Measurements from ENCODE around the gene PAK1IP1.
"Not testable (repeated sequence)": the region's sequence is repeated elsewhere in the genome, so short reads cannot be mapped to it uniquely, and the experiment has no call there.

Gene PAK1IP1

DNA sequence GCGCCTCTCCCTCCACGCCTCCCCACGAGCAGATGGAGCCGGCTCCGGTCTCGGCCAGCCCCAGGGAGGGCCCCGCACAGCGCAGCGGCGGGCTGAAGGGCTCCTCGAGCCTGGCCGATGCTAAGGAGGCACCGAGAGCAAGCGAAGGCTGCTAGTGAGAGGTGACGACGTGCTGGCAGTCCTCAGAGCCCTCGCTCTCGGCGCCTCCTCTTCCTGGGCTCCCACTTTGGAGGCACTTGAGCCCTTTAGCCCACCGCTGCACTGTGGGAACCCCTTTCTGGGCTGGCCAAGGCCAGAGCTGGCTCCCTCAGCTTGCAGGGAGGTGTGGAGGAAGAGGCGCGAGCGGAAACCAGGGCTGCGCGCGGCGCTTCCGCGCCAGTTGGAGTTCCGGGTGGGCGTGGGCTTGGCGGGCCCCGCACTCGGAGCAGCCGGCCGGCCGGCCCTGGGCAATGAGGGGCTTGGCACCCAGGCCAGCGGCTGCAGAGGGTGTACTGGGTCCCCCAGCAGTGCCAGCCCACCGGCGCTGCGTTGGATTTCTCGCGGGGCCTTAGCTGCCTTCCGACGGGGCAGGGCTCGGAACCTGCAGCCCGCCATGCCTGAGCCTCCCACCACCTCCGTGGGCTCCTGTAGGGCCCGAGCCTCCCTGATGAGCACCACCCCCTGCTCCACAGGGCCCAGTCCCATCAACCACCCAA lies 25.6 kb downstream of the PAK1IP1 start:
- H3K27ac Mint-ChIP-seq, result peak overlapping the region; percentile 91
- H3K4me1 Mint-ChIP-seq (ENCODE audit: low read depth), result peaks cover 40% of the 10 kb centered on the region
- peak overlapping the region; percentile 97 for H3K4me3 Mint-ChIP-seq
- peaks cover 15% of the 10 kb centered on the region for H3K36me3 Mint-ChIP-seq (ENCODE audit: low read depth)
- H3K27me3 Mint-ChIP-seq (ENCODE audit: low read depth), result no peaks in the 10 kb centered on the region
- H3K9me3 Mint-ChIP-seq, result peaks cover 24% of the 10 kb centered on the region
- DNase-seq (ENCODE audit: low spot score), result peak; percentile 62

DNA sequence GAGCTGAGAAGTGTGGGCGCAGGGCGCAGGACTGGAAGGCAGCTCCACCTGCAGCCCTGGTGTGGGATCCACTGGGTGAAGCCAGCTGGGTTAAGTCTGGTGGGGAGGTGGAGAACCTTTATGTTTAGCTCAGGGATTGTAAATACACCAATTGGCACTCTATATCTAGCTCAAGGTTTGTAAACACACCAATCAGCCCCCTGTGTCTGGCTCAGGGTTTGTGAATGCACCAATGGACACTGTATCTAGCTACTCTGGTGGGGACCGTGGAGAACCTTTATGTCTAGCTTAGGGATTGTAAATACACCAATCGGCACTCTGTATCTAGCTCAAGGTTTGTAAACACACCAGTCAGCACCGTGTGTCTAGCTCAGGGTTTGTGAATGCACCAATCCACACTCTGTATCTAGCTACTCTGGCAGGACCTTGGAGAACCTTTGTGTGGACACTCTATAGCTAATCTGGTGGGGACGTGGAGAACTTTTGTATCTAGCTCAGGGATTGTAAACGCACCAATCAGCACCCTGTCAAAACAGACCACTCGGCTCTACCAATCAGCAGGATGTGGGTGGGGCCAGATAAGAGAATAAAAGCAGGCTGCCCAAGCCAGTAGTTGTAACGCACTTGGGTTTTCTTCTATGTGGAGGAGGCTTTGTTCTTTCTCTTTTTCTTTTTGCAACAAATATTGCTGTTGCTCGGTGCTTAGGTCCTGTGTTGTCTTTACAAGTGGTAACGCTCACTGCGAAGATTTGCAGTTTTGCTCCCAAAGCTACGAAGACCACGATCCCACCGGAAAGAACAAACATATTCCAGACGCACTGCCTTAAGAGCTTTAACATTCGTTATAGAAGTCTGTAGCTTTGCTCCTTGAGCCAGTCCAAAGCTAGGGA lies 26.4 kb downstream of the PAK1IP1 start:
- Mint-ChIP-seq H3K27ac (peak overlapping the region; percentile 91), H3K9me3 (peaks cover 24% of the 10 kb centered on the region), H3K36me3 (ENCODE audit: low read depth) (peaks cover 21% of the 10 kb centered on the region), H3K4me1 (ENCODE audit: low read depth) (peaks cover 41% of the 10 kb centered on the region), H3K4me3 (peak overlapping the region; percentile 97)
- peak; percentile 23 for DNase-seq (ENCODE audit: low spot score)
- not testable (repeated sequence) for H3K27me3 Mint-ChIP-seq (ENCODE audit: low read depth)

DNA sequence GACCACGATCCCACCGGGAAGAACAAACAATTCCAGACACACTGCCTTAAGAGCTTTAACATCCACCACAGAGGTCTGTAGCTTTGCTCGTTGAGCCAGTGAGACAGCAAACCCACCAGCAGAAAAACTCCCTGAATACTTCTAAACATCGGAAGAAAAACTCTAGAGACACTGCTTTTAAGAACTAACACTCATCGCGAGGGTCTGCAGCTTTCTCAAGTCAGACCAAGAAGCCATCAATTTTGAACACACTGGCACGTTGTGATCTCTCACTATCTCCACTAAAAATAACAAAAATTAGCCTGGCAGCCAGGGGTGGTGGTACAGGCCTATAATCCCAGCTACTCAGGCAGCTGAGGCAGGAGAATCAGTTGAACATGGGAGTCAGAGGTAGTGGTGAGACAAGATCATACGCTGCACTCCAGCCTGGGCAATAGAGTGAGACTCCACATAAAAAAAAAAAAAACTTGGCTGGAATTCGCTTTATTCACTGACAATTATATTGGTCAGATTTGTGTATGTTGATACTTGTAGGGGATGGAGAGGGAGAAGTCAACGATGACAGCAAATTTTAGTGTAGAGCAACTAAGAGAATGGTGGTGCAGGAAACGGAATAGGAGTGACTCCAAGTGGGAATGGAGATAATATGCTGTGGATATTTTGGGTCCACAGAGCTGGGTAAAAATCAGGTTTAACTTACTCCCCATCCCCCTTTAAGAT lies 27.2 kb downstream of the PAK1IP1 start:
- Mint-ChIP-seq H3K36me3 (ENCODE audit: low read depth) (peaks cover 22% of the 10 kb centered on the region), H3K9me3 (peaks cover 21% of the 10 kb centered on the region), H3K27ac (peak overlapping the region; percentile 91), H3K4me1 (ENCODE audit: low read depth) (peaks cover 42% of the 10 kb centered on the region), H3K4me3 (peak overlapping the region; percentile 97), H3K27me3 (ENCODE audit: low read depth) (no peaks in the 10 kb centered on the region)
- DNase-seq (ENCODE audit: low spot score), result no peak

DNA sequence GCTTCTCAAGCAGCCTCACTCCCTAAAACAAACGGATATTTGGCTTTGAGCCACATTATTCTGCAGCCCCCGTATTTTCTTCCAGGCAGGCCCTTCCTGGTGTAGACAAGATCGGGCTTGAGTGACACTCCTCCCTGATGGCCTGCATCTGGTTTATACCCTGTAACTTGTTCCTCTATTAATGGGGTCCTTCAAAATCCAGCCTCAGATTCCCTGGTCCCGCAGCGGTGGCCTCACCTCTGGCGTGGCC lies 27.7 kb downstream of the PAK1IP1 start:
- Mint-ChIP-seq H3K27me3 (ENCODE audit: low read depth) (no peaks in the 10 kb centered on the region), H3K4me3 (peak overlapping the region; percentile 97), H3K27ac (peak overlapping the region; percentile 91), H3K4me1 (ENCODE audit: low read depth) (peaks cover 44% of the 10 kb centered on the region), H3K9me3 (peaks cover 16% of the 10 kb centered on the region), H3K36me3 (ENCODE audit: low read depth) (peaks cover 22% of the 10 kb centered on the region)
- DNase-seq (ENCODE audit: low spot score), result no peak

DNA sequence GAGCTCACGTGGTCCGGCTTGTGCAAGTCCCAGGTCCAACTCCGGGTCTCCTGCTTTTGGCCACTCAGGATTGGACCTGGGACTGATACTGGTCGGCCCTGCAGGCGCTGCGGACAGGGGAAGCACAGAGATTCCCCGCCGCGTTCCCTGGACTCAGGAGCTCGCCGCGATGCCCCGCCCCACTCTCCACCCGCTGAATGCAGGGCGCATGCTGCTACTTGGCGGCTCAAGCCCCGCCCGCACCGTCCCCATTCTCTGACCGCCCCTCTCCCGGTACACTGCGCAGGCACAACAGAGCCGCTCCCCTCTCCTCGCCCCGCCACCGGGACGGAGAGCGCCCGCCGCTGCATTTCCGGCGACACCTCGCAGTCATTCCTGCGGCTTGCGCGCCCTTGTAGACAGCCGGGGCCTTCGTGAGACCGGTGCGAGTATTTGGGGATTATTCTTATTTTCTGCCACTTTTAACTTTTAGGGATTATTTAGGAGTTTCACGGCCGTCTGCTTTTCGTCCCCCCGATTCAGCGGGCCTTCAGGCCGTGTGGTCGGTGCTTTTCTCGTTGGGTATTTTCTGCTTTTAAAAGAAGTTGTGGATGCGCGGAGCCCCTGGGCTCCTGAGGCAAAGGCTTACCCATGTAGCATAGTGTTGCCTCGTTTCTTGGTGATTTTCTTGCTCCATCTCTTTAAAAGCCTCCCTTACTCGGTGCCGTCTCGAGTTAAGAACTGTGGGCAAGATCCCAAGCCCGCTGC lies 28.2 kb downstream of the PAK1IP1 start, which contains the start of gene TMEM14C:
Gene TMEM14C (plus strand): TSS at position 251 of the 747 bp plus-strand sequence. CDS start 1,544 bp downstream, outside the sequence.
- peak within 1 kb of the TSS; percentile 91 for H3K27ac Mint-ChIP-seq
- H3K27me3 Mint-ChIP-seq (ENCODE audit: low read depth), result no peaks in the 10 kb centered on the region
- peaks cover 44% of the 10 kb centered on the region for H3K4me1 Mint-ChIP-seq (ENCODE audit: low read depth)
- H3K36me3 Mint-ChIP-seq (ENCODE audit: low read depth), result peaks cover 24% of the 10 kb centered on the region
- peak within 1 kb of the TSS; percentile 97 for H3K4me3 Mint-ChIP-seq
- DNase-seq (ENCODE audit: low spot score), result peak; percentile 95
- peaks cover 13% of the 10 kb centered on the region for H3K9me3 Mint-ChIP-seq

DNA sequence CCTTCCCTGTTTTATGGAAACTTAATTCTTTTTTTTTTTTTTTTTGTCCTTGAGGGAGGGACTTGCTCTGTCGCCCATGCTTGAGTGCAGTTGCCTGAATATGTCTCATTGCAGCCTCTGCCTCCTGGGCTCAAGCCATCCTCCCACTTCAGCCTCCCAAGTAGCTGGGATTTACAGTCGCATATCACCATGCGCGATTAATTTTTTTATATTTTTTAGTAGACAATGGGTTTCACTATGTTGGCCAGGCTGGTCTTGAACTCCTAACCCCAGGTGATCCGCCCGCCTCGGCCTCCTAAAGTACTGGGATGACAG lies 28.8 kb downstream of the PAK1IP1 start:
- Mint-ChIP-seq H3K4me1 (ENCODE audit: low read depth) (peaks cover 44% of the 10 kb centered on the region), H3K4me3 (peak overlapping the region; percentile 97), H3K36me3 (ENCODE audit: low read depth) (peaks cover 24% of the 10 kb centered on the region), H3K9me3 (peaks cover 10% of the 10 kb centered on the region), H3K27me3 (ENCODE audit: low read depth) (no peaks in the 10 kb centered on the region), H3K27ac (peak overlapping the region; percentile 91)
- no peak for DNase-seq (ENCODE audit: low spot score)

DNA sequence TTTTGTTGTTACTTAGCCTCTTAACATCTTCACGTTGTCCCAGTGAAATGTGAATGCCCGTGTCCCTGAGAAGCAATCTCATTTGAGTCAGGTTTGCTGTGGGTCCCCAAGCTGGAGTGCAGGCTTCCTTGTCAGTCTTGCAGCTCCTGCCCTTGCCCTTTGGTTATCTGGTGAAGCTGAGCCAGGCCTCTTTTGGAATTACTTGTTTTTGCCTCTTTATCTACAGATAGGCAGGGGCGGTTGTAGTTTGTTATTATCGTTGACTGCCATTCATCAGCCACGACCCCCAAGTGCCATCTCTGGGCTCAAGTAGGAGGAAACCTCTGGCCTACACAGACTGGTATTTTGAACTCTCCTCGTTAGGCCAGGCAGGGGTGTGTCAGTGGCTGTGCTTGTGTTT lies 30.3 kb downstream of the PAK1IP1 start:
- H3K4me3 Mint-ChIP-seq, result peak overlapping the region; percentile 31

DNA sequence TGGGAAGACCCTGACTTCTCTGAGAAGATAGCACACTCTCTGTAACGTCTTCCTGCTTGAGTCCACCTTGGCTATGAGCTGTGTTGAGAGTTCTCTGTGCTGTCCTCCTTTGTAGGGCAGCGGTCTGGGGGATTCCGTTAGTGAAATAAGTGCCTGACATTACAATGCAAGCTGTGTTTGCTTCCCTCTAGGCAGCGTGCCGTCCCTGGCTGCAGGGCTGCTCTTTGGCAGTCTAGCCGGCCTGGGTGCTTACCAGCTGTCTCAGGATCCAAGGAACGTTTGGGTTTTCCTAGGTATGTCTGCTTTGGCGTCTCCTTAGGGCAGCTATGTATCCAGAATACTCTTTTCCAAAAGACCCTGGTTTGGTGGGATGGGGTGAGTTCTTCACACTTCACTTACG lies 30.9 kb downstream of the PAK1IP1 start:
- no peaks in the 10 kb centered on the region for H3K27me3 Mint-ChIP-seq (ENCODE audit: low read depth)
- peaks cover 24% of the 10 kb centered on the region for H3K36me3 Mint-ChIP-seq (ENCODE audit: low read depth)
- H3K4me1 Mint-ChIP-seq (ENCODE audit: low read depth), result peaks cover 36% of the 10 kb centered on the region
- H3K27ac Mint-ChIP-seq, result no peak overlapping the region
- H3K9me3 Mint-ChIP-seq, result no peaks in the 10 kb centered on the region
- no peak for DNase-seq (ENCODE audit: low spot score)
- H3K4me3 Mint-ChIP-seq, result no peak overlapping the region

More for the DNA sequence above, 30.3 kb downstream of the PAK1IP1 start:
- Mint-ChIP-seq H3K9me3 (no peaks in the 10 kb centered on the region), H3K4me1 (ENCODE audit: low read depth) (peaks cover 36% of the 10 kb centered on the region), H3K27ac (peak overlapping the region; percentile 46), H3K36me3 (ENCODE audit: low read depth) (peaks cover 19% of the 10 kb centered on the region), H3K27me3 (ENCODE audit: low read depth) (no peaks in the 10 kb centered on the region)
- no peak for DNase-seq (ENCODE audit: low spot score)

DNA sequence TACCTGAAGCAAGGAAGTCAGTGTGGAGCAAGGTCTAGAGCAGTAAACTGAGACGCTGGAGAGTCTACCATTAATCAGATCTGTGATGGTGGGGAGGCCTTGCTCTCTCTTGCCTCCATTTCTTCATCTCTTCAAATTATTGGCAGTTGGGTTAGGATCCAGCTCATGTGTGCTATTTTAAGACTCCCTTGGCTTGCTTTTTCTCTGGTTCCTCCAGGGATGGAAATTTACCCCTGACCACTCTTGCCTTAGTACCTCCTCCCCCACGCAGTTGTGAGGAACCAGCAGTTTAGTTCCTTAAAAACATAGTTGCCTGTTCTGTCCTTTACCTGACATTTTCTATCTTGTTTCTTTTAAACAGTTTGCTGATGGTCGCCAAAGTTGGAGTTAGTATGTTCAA lies 35.5 kb downstream of the PAK1IP1 start:
- H3K9me3 Mint-ChIP-seq, result no peaks in the 10 kb centered on the region
- peaks cover 33% of the 10 kb centered on the region for H3K36me3 Mint-ChIP-seq (ENCODE audit: low read depth)
- peaks cover 5% of the 10 kb centered on the region for H3K4me1 Mint-ChIP-seq (ENCODE audit: low read depth)
- no peaks in the 10 kb centered on the region for H3K27me3 Mint-ChIP-seq (ENCODE audit: low read depth)
- no peak overlapping the region for H3K27ac Mint-ChIP-seq
- no peak overlapping the region for H3K4me3 Mint-ChIP-seq
- no peak for DNase-seq (ENCODE audit: low spot score)

DNA sequence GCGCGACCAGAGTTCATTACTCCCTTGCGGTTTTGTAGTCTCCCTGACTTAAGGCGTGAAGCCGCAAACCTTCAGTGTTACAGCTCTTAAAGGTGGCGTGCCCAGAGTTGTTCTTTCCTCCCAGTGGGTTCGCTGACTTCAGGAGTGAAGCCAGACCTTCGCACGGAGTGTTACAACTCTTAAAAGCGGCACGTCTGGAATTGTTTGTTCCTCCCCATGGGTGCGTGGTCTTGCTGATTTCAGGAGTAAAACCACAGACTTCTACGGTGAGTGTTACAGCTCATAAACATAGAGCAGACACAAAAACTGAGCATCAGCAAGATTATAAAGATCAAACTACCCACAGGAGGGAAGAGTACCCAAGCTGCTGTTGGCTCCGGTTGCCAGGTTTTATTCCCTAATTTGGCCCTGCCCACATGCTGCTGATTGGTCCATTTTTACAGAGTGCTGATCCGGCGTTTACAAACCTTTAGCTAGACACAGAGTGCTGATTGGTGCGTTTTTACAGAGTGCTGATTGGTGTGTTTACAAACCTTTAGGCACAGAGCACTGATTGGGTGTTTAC lies 38.5 kb downstream of the PAK1IP1 start:
- peaks cover 17% of the 10 kb centered on the region for H3K36me3 Mint-ChIP-seq (ENCODE audit: low read depth)
- H3K4me1 Mint-ChIP-seq (ENCODE audit: low read depth), result no peaks in the 10 kb centered on the region
- H3K27ac Mint-ChIP-seq, result no peak overlapping the region
- no peak for DNase-seq (ENCODE audit: low spot score)
- H3K4me3 Mint-ChIP-seq, result no peak overlapping the region
- no peaks in the 10 kb centered on the region for H3K9me3 Mint-ChIP-seq
- no peaks in the 10 kb centered on the region for H3K27me3 Mint-ChIP-seq (ENCODE audit: low read depth)

DNA sequence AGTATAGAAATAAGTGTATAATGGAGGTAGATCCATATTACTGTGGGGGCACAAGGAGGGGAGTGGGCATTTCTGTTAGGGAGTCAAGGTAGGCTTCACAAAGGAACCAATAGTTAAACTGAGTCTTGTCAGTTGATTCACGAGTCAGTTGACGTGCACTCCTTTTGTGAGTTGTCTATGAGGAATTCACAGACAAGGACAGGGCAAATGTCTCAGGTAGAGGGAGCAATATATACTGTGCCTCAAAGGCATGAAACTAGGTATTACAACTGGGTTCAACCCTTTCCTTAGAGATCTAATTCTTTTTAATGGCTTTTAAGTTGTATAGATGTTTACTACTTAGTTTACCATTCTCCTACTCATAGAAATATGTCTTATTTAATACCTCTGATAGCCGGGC lies 39.1 kb downstream of the PAK1IP1 start:
- no peaks in the 10 kb centered on the region for H3K27me3 Mint-ChIP-seq (ENCODE audit: low read depth)
- no peak overlapping the region for H3K27ac Mint-ChIP-seq

DNA sequence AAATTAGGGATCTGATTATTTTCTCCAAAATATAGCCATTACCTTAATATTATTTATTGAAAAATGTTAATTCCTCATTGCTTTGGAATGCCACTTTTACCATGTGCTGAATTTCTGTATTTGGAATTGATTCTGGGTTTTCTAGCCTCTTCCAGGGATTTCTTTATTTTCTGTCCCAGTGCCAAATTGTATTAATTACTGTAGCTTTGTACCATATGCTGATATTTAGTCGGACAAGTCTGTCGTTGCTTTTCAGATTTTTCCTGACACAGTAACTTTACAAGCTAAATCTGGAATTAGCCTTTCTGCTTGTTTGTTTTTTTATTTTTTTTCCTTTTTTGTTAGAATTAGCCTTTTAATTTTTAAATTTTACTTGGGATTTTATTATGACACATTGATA lies 42.0 kb downstream of the PAK1IP1 start:
- no peak overlapping the region for H3K27ac Mint-ChIP-seq
- H3K36me3 Mint-ChIP-seq (ENCODE audit: low read depth), result peaks cover 12% of the 10 kb centered on the region
- no peaks in the 10 kb centered on the region for H3K9me3 Mint-ChIP-seq

More for the DNA sequence above, 39.1 kb downstream of the PAK1IP1 start:
- Mint-ChIP-seq H3K9me3 (no peaks in the 10 kb centered on the region), H3K4me1 (ENCODE audit: low read depth) (no peaks in the 10 kb centered on the region), H3K36me3 (ENCODE audit: low read depth) (peaks cover 17% of the 10 kb centered on the region), H3K4me3 (no peak overlapping the region)
- no peak for DNase-seq (ENCODE audit: low spot score)

DNA sequence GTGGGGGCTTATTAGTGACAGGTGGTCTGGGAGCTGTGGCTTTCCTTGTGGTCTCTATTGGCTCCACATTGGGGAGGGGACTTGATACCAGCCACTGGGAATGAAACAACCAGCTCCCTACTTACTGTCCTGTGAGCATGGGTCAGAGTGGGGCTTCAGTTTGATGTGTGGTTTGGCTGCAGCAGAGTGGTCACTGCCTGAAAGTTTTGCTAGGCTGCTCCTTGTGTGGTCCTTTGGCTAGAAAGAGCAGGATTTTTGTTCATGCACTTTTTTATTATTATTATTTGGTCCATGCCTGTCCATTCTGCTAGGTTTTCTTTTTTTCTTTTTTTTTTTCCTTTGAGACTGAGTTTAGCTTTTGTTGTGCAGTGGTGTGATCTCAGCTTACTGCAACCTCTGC lies 45.3 kb downstream of the PAK1IP1 start:
- peaks cover 4% of the 10 kb centered on the region for H3K4me1 Mint-ChIP-seq (ENCODE audit: low read depth)
- no peaks in the 10 kb centered on the region for H3K9me3 Mint-ChIP-seq
- peaks cover 2% of the 10 kb centered on the region for H3K36me3 Mint-ChIP-seq (ENCODE audit: low read depth)
- no peak overlapping the region for H3K4me3 Mint-ChIP-seq
- DNase-seq (ENCODE audit: low spot score), result no peak
- H3K27me3 Mint-ChIP-seq (ENCODE audit: low read depth), result no peaks in the 10 kb centered on the region
- no peak overlapping the region for H3K27ac Mint-ChIP-seq

More for the DNA sequence above, 42.0 kb downstream of the PAK1IP1 start:
- Mint-ChIP-seq H3K27me3 (ENCODE audit: low read depth) (no peaks in the 10 kb centered on the region), H3K4me1 (ENCODE audit: low read depth) (no peaks in the 10 kb centered on the region), H3K4me3 (no peak overlapping the region)
- DNase-seq (ENCODE audit: low spot score), result no peak
